Activated B cell treated with CpG ODN at 0.5 μM for 24 hours (primary cell): ENCODE data around the gene FOXI1. TPM values are rescaled to one million over a fixed set of nuclear protein-coding genes. Genes with fewer than 3 reads are reported as not detected.

Experiments used
- ATAC-seq: fragments of 200-7000 bp; cut with Tn5 transposase; one replicate; pipeline ENCODE4 v1.10.0; 2021; ENCODE audit warnings: low read depth, mild to moderate bottlenecking, moderate library complexity
- CTCF ChIA-PET: fragments of 350-600 bp; sonication (Branson Sonifier 250); formaldehyde crosslinking; loops from one replicate; lab custom pipeline; 2021; ENCODE audit warnings: antibody characterized with exemption; lab: Charles Lee
- POLR2A ChIA-PET: fragments of 350-600 bp; sonication (Branson Sonifier 250); formaldehyde crosslinking; loops from one replicate; lab custom pipeline; 2021; ENCODE audit warnings: antibody characterized with exemption; lab: Charles Lee
- DNase-seq: peaks from one replicate; pipeline ENCODE4 v3.0.0; 2022
- H3K27ac Mint-ChIP-seq: one replicate; pipeline ENCODE4 v1.8.0; 2020; ENCODE audit warnings: mixed read lengths
- H3K27me3 Mint-ChIP-seq: one replicate; pipeline ENCODE4 v1.8.0; 2021; ENCODE audit warnings: mixed read lengths
- H3K36me3 Mint-ChIP-seq: one replicate; pipeline ENCODE4 v1.8.0; 2021; ENCODE audit warnings: low read depth, mixed read lengths
- H3K4me1 Mint-ChIP-seq: one replicate; pipeline ENCODE4 v1.8.0; 2021; ENCODE audit warnings: mixed read lengths
- H3K4me3 Mint-ChIP-seq: one replicate; pipeline ENCODE4 v1.8.0; 2020; ENCODE audit warnings: mild to moderate bottlenecking, mixed read lengths
- H3K9me3 Mint-ChIP-seq: one replicate; pipeline ENCODE4 v1.8.0; 2020; ENCODE audit warnings: mixed read lengths
- intact Hi-C: fragments of 100-400 bp; cut with micrococcal nuclease; formaldehyde crosslinking; loops from one replicate; pipeline ENCODE4 v1.15.1; 2024
- total RNA-seq: library from RNA; stranded (reverse); gene quantifications from 2 replicates; pipeline ENCODE4 v1.2.3, GENCODE V29; 2022
- TF ChIP-seq, protein P1 (sequence below): fragments of 200-600 bp; IDR thresholded peaks from one replicate; pipeline ENCODE4 v1.8.0; 2022; ENCODE audit warnings: antibody characterized with exemption, mild to moderate bottlenecking

FOXI1 gene
- total RNA-seq, 1 donor from 2014 or later: not detected

DNA sequence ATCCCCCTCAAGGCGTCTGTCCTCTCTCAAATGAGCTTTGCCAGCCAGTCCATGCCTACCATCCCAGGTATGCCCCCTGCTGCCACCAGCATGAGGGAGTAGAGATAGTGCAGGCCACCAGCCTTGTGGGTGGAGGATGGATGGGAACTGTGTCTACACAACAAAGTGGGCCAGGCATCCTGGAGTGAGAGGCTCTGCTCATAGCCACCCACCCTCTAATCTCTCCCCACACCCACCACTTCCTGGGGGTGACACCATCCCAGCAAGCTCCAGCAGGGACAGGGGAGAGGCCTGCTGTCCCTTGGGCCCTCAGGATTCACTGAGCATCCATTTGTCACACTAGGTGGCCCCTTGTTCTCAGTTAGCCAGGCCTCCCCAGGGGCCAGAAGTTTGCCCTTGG is 25.5 kb upstream of the FOXI1 start:
- ATAC-seq (no peak), DNase-seq (no peak)
- ChIA-PET POLR2A (no interaction called here), CTCF (no interaction called here)
- Mint-ChIP-seq H3K9me3 (no peaks in the 10 kb centered on the region), H3K4me3 (no peak overlapping the region), H3K27me3 (no peaks in the 10 kb centered on the region), H3K4me1 (no peaks in the 10 kb centered on the region), H3K27ac (no peak overlapping the region), H3K36me3 (peaks cover 99% of the 10 kb centered on the region)
- TF ChIP-seq, protein P1, sequence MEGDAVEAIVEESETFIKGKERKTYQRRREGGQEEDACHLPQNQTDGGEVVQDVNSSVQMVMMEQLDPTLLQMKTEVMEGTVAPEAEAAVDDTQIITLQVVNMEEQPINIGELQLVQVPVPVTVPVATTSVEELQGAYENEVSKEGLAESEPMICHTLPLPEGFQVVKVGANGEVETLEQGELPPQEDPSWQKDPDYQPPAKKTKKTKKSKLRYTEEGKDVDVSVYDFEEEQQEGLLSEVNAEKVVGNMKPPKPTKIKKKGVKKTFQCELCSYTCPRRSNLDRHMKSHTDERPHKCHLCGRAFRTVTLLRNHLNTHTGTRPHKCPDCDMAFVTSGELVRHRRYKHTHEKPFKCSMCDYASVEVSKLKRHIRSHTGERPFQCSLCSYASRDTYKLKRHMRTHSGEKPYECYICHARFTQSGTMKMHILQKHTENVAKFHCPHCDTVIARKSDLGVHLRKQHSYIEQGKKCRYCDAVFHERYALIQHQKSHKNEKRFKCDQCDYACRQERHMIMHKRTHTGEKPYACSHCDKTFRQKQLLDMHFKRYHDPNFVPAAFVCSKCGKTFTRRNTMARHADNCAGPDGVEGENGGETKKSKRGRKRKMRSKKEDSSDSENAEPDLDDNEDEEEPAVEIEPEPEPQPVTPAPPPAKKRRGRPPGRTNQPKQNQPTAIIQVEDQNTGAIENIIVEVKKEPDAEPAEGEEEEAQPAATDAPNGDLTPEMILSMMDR: no peak
- intact Hi-C loops: no loop called here

DNA sequence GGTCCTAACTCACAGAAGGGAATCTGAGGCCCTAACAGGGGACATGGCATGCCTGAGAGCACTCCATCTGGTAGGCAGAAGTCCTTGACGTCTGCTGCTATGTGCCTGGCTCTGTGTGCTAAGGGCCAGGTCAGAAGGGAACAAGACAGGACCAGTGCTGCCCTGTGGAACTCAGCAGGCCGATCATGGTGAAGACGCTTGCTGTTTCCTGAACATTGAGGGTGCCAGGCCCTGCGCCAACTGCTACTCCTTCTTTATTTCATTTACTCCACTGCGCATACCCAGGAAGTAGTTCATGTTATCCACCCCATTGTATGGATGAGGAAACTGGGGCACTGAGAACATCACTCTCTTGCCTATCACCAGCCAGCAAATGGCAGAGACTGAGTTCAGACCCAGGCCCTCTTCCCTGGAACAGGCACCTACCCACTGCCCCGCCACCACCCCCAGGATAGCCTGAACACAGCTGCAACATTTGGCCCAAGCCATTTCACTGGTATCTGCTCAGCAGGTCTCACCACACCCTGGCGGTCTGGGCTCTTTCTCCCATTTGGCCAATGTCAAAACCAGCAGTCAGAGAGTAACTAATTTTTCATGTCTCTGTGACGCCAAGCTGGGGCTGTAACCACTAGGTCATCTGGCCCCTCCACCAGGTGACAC is 24.8 kb upstream of the FOXI1 start:
- H3K27me3 Mint-ChIP-seq: no peaks in the 10 kb centered on the region

DNA sequence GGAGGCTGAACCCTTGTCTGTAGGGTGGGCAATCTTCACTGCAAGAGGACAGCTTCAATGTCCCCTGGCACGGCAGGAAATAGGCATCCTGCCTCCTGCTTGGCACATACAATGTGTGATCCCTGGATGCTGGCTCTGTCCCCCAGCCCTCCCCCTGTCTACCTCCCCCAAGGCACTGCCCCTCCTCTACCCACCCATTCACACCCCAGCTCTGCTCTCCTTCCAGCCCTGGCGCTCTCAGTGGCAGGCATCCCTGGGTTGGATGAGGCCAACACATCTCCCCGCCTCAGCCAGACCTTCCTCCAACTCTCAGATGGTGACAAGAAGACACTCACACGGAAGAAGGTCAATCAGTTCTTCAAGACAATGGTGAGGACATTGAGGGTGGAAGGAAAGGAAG is 24.1 kb upstream of the FOXI1 start:
- DNase-seq: no peak
- intact Hi-C loops: no loop called here
- H3K27ac Mint-ChIP-seq: no peak overlapping the region
- ChIA-PET POLR2A (no interaction called here), CTCF (no interaction called here)
- no peak for ATAC-seq
- no peaks in the 10 kb centered on the region for H3K4me1 Mint-ChIP-seq
- TF ChIP-seq, protein P1: no peak
- H3K36me3 Mint-ChIP-seq: peaks cover 94% of the 10 kb centered on the region
- no peaks in the 10 kb centered on the region for H3K9me3 Mint-ChIP-seq
- no peaks in the 10 kb centered on the region for H3K27me3 Mint-ChIP-seq
- H3K4me3 Mint-ChIP-seq: no peak overlapping the region

More for the DNA sequence above, 24.8 kb upstream of the FOXI1 start:
- H3K4me1 Mint-ChIP-seq: no peaks in the 10 kb centered on the region
- H3K4me3 Mint-ChIP-seq: no peak overlapping the region
- ChIA-PET CTCF (no interaction called here), POLR2A (no interaction called here)
- peaks cover 98% of the 10 kb centered on the region for H3K36me3 Mint-ChIP-seq
- DNase-seq: no peak
- intact Hi-C loops: no loop called here
- no peaks in the 10 kb centered on the region for H3K9me3 Mint-ChIP-seq
- H3K27ac Mint-ChIP-seq: no peak overlapping the region
- ATAC-seq: no peak
- TF ChIP-seq, protein P1: no peak

DNA sequence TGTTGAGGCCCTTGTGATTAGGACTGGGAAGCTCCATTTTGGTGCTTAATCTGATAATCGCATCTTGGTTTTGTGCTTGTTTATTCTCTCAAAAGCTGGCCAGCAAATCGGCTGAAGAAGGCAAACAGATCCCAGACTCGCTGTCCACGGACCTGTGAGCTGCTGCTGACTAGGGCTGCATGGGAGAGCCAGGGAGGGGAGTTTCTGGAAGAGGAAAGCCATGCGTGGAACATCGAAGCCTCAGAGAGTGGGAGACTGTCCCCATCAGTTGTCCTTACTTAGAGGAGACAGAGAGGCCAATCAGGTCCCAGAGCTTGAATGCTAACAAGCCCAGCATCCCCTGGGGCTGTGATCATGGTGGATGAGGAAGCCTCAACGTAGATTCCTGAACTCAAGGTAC is 23.0 kb upstream of the FOXI1 start:
- ChIA-PET POLR2A (no interaction called here), CTCF (no interaction called here)
- no peak overlapping the region for H3K27ac Mint-ChIP-seq

DNA sequence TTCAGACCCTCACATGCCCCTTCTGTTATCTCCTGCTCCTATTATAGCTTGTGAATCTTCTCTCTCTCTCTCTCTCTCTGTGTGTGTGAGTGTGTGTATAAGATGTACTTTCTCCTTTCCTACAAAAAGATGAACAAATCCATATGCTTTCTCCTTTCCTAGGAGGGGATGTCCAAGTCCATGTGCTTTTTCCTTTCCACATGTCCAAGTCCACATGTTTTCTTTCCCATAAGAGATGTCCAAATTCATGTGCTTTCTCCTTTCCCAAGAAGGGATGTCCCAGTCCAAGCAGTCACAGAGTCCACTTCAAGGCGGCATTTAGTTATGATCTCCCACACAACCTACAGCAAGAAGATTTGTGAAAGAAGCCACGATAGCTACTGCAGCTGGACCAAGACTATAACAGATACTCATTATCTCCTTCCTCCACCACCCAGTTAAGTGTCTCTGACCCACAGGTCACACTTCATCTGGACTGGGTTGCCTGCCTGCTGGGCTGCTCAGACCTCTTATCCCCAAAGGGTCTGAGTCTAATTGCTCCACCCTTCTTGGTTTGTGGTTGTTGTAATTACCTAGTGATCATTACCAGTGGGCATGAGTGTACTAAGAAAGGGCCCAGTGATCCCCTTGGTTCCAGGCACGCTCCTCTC is 18.4 kb upstream of the FOXI1 start:
- Mint-ChIP-seq H3K9me3 (no peaks in the 10 kb centered on the region), H3K4me3 (no peak overlapping the region), H3K27me3 (no peaks in the 10 kb centered on the region), H3K36me3 (peaks cover 47% of the 10 kb centered on the region), H3K4me1 (no peaks in the 10 kb centered on the region), H3K27ac (no peak overlapping the region)
- ChIA-PET POLR2A (no interaction called here), CTCF (no interaction called here)
- intact Hi-C loops: no loop called here
- TF ChIP-seq, protein P1: no peak
- no peak for DNase-seq
- no peak for ATAC-seq

More for the DNA sequence above, 23.0 kb upstream of the FOXI1 start:
- no peaks in the 10 kb centered on the region for H3K27me3 Mint-ChIP-seq
- H3K9me3 Mint-ChIP-seq: no peaks in the 10 kb centered on the region
- H3K4me1 Mint-ChIP-seq: no peaks in the 10 kb centered on the region
- ATAC-seq (no peak), DNase-seq (no peak)
- intact Hi-C loops: no loop called here
- H3K36me3 Mint-ChIP-seq: peaks cover 92% of the 10 kb centered on the region
- H3K4me3 Mint-ChIP-seq: no peak overlapping the region
- TF ChIP-seq, protein P1: no peak
